GM21515 (cell line): ENCODE measurements around the gene NPDC1.

ENCODE experiments used
- ATAC-seq: cut with Tn5 transposase; IDR thresholded peaks from one replicate; pipeline ENCODE4 v1.9.1; 2021; ENCODE audit not compliant: unreplicated experiment

Gene NPDC1

GRCh38 chr9:137027369-137028262 is 18.4 kb downstream of the NPDC1 start, which contains the start of gene ABCA2:
ABCA2 (minus strand) TSS chr9:137028237; CDS start chr9:137028140, 97 bp downstream.
- no peak for ATAC-seq

GRCh38 chr9:137026828-137027227 is 19.1 kb downstream of the NPDC1 start:
- ATAC-seq: no peak

GRCh38 chr9:137026384-137026783 is 19.6 kb downstream of the NPDC1 start:
- no peak for ATAC-seq

GRCh38 chr9:137025517-137025966 is 20.4 kb downstream of the NPDC1 start:
- no peak for ATAC-seq

- ATAC-seq: no peak
These were observed 22.4 kb downstream of the NPDC1 start for GRCh38 chr9:137023583-137023991.

GRCh38 chr9:137023157-137023556 is 22.8 kb downstream of the NPDC1 start:
- no peak for ATAC-seq

- no peak for ATAC-seq
These were observed 23.3 kb downstream of the NPDC1 start for GRCh38 chr9:137022662-137023008.

- no peak for ATAC-seq
These were observed 23.9 kb downstream of the NPDC1 start for GRCh38 chr9:137021979-137022661.

GRCh38 chr9:137021568-137021978 is 24.4 kb downstream of the NPDC1 start:
- no peak for ATAC-seq

GRCh38 chr9:137020771-137021567 is 25.0 kb downstream of the NPDC1 start:
- no peak for ATAC-seq

GRCh38 chr9:137019891-137020683 is 25.9 kb downstream of the NPDC1 start:
- ATAC-seq: no peak

- no peak for ATAC-seq
These were observed 27.0 kb downstream of the NPDC1 start for GRCh38 chr9:137018761-137019559.

GRCh38 chr9:137017791-137018497 is 28.0 kb downstream of the NPDC1 start:
- no peak for ATAC-seq

GRCh38 chr9:137017071-137017470 is 28.9 kb downstream of the NPDC1 start:
- ATAC-seq: no peak

- no peak for ATAC-seq
These were observed 29.5 kb downstream of the NPDC1 start for GRCh38 chr9:137016436-137016835.

- no peak for ATAC-seq
These were observed 30.0 kb downstream of the NPDC1 start for GRCh38 chr9:137015976-137016375.

- ATAC-seq: no peak
These were observed 30.4 kb downstream of the NPDC1 start for GRCh38 chr9:137015540-137015930.

- no peak for ATAC-seq
These were observed 31.0 kb downstream of the NPDC1 start for GRCh38 chr9:137014776-137015539.
